ENCODE results near the gene THSD4.

Gene THSD4

GRCh38 chr15:71114887-71115566 is at the start of gene THSD4:
Gene THSD4 (plus strand): TSS chr15:71115471.
- in situ Hi-C loops (cut with MboI; ENCODE audit: low sequenced_read_pairs): loop anchor here (25.0 kb wide), 1 partner anchor 322 kb away; no protein-coding TSS in a partner anchor

DNA sequence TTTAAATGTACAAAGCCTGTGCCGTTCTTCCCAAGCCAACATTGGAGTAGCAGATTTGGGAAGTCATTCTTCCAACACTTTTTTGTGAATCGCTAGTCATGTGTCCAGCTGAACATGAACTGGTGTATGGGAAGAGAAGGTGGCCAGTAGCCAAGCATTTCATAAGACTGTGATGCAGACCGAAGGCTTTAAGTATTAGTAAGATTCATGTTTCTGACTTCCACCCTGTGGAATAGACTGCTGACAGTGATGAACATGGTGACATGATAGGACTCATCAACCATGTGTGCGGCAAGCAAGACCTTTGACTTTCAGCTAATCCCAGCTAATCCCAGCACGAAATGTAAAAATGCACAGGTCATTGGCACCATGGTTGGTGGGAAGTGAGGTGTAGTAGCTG is 48.3 kb upstream of the THSD4 start:
- in situ Hi-C loops (cut with MboI; ENCODE audit: low sequenced_read_pairs): no loop called here

DNA sequence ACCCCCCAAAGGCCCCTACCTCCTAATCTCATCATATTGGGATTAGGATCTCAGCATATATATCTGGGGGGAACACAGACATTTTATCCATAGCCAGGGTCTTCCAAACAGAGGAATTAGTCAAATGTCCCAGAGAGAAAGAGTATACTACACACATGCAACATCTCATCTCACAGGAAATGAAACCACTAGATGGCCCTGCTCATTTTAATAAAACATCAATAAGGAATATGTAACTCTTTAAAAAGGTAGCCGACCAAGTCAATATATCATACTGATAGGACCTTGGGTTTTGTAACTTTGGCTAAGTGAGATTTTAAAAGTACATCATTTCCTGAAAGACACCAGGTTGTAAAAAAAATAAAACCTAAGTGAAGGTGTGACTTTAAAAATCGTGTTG is 45.6 kb upstream of the THSD4 start:
- in situ Hi-C loops (cut with MboI; ENCODE audit: low sequenced_read_pairs): no loop called here

GRCh38 chr15:71071529-71071928 is 43.7 kb upstream of the THSD4 start:
- in situ Hi-C loops (cut with MboI; ENCODE audit: low sequenced_read_pairs): no loop called here

GRCh38 chr15:71072423-71072822 is 42.8 kb upstream of the THSD4 start:
- in situ Hi-C loops (cut with MboI; ENCODE audit: low sequenced_read_pairs): no loop called here

DNA sequence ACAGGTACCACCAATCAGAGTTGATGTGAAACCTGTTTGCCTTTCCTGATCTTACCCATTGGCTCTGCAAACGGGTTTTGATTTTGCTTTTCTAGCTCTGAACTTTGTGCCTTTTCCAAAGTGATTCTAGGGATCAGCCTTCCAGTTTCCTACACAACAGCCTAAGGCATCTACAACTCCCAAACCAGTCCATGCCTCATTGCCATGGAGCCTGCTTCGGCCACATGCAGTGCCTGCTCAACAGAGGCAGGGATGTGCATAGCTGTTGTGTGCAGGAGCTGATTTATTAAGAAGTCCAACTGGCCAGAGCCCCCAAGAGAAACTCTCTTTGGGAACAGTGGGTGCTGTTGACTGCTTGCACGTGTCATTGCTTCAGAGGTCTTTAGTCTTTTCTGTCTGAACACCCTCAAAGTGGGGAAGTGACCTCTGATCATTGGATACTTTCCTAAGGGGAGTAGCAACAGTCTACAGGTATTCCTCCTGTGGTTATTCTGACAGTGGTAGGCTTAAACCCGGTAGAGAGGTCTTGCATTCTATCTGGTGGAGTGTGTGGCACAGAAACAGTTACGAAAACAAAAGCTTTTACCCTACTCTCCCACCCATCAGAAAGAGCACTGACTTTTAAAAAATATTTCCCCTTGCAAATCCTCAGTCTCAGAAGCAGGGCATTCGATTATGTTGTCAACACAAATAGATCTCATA is 36.6 kb upstream of the THSD4 start:
- in situ Hi-C loops (cut with MboI; ENCODE audit: low sequenced_read_pairs): no loop called here

- in situ Hi-C loops (cut with MboI; ENCODE audit: low sequenced_read_pairs): no loop called here
Observed at GRCh38 chr15:71079208-71080044, 35.8 kb upstream of the THSD4 start.

- in situ Hi-C loops (cut with MboI; ENCODE audit: low sequenced_read_pairs): no loop called here
Observed at GRCh38 chr15:71080166-71080565, 35.1 kb upstream of the THSD4 start.

DNA sequence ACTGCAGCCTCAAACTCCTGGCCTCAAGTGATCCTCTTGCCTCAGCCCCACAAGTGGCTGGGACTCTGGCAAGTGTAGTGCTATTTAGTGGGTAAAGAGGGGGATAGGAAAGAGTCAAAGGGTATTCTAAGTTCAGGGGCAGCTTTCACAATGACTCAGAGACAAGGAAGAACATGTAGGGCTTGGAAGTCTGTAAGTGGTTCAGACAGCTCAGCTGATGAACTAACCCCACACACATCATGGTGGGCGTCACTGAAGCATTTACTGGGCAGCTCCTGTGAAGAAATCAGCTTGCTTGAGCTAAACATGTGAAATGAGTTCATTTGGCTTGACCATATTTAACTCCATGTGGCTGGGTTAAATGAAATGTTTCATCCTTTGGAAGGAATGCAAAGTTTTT is 34.6 kb upstream of the THSD4 start:
- in situ Hi-C loops (cut with MboI; ENCODE audit: low sequenced_read_pairs): no loop called here

GRCh38 chr15:71082803-71083202 is 32.5 kb upstream of the THSD4 start:
- in situ Hi-C loops (cut with MboI; ENCODE audit: low sequenced_read_pairs): no loop called here

- in situ Hi-C loops (cut with MboI; ENCODE audit: low sequenced_read_pairs): no loop called here
Observed at GRCh38 chr15:71083349-71083748, 31.9 kb upstream of the THSD4 start.

DNA sequence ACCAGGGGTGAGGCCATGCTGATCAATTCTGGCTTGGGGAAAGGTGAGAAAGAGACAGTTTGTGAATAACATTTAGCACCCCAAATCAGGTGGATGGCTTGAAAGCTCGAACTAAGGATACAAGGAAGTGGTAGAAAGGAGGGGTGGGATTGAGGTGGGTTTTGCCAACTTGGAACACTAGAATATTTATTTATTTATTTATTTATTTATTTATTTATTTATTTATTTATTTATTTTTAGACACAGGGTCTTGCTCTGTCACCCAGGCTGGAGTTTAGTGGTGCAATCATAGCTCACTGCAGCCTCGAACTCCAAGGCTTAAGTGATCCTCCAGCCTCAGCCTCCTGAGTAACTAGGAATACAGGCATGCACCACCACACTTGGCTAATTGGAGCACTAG is 31.0 kb upstream of the THSD4 start:
- in situ Hi-C loops (cut with MboI; ENCODE audit: low sequenced_read_pairs): no loop called here

DNA sequence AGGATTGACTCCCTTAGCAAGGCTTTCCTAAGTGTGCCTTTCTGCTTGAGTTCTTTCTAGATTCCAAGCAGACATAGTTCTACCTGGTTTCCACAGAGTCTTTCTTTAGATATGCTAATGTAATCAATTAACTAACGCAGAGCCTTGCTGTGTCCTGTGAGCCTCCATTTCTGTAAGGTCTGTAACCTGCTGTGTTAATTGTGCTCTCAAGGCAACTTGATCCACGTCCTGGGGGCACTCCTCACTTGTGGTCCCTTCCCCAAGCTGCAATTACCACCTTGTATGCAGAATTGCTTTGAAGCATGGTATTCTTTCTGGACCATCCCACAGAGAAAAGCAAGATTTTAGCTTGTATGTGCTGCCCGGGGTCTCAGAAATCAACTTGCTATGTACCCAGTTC is 29.5 kb upstream of the THSD4 start:
- in situ Hi-C loops (cut with MboI; ENCODE audit: low sequenced_read_pairs): no loop called here

- in situ Hi-C loops (cut with MboI; ENCODE audit: low sequenced_read_pairs): no loop called here
Observed at GRCh38 chr15:71088155-71088554, 27.1 kb upstream of the THSD4 start.

- in situ Hi-C loops (cut with MboI; ENCODE audit: low sequenced_read_pairs): no loop called here
Observed at GRCh38 chr15:71088683-71089082, 26.6 kb upstream of the THSD4 start.

GRCh38 chr15:71089801-71090200 is 25.5 kb upstream of the THSD4 start:
- in situ Hi-C loops (cut with MboI; ENCODE audit: low sequenced_read_pairs): no loop called here

- in situ Hi-C loops (cut with MboI; ENCODE audit: low sequenced_read_pairs): no loop called here
Observed at GRCh38 chr15:71091601-71092000, 23.7 kb upstream of the THSD4 start.

DNA sequence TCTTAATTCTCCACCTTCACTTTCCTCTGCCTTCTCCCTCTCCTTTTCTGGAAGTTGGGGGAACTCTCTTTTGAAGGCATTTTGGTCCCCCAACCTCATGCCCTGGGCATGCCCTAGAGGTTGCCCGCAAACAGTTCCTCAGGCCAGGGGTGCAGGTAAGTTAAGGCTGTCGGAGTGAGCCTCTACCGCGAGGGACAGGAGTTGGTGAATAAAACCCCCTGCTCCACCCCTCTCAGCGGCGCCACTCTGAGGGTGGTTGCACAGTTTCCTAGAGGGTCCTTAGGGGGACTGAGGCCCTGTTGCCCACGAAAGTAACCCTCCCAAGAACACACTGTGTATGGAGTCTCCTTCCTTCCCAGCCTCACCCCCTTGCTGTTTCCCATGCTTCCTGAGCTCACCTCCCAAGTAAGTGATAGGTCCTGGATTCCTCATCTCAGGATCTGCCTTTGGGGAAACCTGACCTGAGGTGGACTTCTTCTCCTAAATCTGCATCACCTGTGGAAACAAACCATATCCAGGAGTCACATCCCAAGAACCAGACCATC is 23.1 kb upstream of the THSD4 start:
- in situ Hi-C loops (cut with MboI; ENCODE audit: low sequenced_read_pairs): no loop called here

DNA sequence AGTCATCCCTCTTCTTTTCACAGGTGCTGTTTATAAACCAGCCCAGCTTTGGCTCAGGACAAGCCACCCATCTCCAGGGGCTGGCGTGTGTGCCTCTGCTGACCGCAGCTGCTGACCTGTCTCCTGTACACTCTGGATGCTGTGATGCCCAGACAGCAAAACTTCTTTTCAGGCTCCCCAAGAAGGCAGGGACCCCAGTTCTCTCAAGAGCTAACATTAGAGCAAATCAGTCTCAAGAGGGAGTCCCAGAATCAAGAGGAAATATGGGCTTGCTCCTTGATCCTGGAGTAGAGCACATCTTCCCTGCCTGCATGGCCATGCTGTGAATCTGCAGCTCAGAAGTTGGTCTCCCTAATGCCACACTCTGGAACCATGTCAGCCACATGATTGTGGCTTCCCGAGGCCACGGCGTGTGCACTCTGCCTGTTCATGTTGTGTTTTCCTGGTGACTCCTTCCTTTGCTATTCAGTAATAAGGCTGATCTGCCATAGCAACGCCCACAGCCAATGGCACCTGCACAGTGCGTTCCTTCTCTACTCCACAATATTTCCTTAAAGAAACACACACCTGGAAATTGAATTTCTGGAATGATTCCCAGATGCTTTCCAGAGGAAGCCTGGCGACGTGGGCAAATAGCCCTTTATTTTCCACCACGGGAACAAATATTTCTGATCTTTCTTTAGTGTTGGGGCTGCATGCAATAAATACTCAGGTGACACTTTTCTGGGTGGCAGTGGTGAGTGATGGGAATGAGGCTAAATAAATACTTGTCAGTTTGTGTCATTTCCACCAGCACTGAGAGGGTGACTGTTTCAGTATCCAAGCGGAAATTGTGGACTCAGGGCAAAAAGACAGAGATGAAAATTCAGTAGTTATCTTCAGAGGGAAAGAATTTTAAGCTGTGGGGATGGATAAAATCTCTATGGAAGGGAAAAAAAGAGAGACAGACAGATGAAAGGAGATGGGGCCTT is 21.9 kb upstream of the THSD4 start:
- in situ Hi-C loops (cut with MboI; ENCODE audit: low sequenced_read_pairs): no loop called here

- in situ Hi-C loops (cut with MboI; ENCODE audit: low sequenced_read_pairs): no loop called here
Observed at GRCh38 chr15:71094137-71094536, 21.1 kb upstream of the THSD4 start.
